Measurements from ENCODE around the gene LITAFD.

DNA sequence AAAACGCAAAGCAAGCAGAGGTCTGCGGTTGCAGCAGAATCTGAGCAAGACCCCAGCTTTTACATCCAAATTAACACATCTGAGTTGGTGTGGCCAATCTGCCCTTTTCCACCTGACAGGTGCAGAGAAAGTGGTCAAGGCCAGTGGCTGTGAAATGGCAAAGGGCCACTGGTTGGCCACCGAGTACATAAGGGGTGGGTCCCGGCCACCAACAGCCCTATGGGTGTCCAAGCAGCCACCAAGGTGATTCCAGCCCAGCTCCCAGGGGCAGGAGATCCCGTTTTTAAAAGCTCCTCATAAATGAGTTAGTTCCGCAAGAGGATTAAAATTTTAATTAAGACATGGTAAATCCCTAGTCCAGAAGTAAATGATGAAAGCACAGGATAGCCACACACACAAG lies 52.5 kb downstream of the LITAFD start:
- TF ChIP-seq POLR2A (IDR thresholded peaks at IDR 0.05; ENCODE audit: low read depth) = no peak
- TF ChIP-seq, protein P1, sequence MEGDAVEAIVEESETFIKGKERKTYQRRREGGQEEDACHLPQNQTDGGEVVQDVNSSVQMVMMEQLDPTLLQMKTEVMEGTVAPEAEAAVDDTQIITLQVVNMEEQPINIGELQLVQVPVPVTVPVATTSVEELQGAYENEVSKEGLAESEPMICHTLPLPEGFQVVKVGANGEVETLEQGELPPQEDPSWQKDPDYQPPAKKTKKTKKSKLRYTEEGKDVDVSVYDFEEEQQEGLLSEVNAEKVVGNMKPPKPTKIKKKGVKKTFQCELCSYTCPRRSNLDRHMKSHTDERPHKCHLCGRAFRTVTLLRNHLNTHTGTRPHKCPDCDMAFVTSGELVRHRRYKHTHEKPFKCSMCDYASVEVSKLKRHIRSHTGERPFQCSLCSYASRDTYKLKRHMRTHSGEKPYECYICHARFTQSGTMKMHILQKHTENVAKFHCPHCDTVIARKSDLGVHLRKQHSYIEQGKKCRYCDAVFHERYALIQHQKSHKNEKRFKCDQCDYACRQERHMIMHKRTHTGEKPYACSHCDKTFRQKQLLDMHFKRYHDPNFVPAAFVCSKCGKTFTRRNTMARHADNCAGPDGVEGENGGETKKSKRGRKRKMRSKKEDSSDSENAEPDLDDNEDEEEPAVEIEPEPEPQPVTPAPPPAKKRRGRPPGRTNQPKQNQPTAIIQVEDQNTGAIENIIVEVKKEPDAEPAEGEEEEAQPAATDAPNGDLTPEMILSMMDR (IDR thresholded peaks at IDR 0.05) = no peak

Data from esophagus muscularis mucosa (tissue), 3 donors.